ENCODE data around the gene TM9SF2. TPM values are rescaled to one million over a fixed set of nuclear protein-coding genes. Genes with fewer than 3 reads are reported as not detected.

The TM9SF2 gene
- polyA plus RNA-seq, 3 donors: 54.0 to 255 (median 218) TPM

- Mint-ChIP-seq H3K9me3 (peaks cover 9 to 32% (median 19%) of the 10 kb centered on the region in 7 donors), H3K27ac (no peak overlapping the region), H3K4me1 (peaks cover 3% of the 10 kb centered on the region), H3K36me3 (peaks cover 49 to 64% of the 10 kb centered on the region in 2 donors), H3K4me3 (no peak overlapping the region), H3K27me3 (ENCODE audit: low read depth in 3 of 3) (peaks cover 0 to 6% (median 2%) of the 10 kb centered on the region in 3 donors)
- H3K9ac ChIP-seq (ENCODE audit: insufficient read depth, low read length, poor library complexity, severe bottlenecking): no peak overlapping the region
- intact Hi-C loops (cut with micrococcal nuclease): no loop called here
- no peaks in the 10 kb centered on the region for H3K79me2 ChIP-seq (ENCODE audit: insufficient read depth, low read length)
- H3K9me3 ChIP-seq (replicated peaks in 1 of 2; ENCODE audit: control insufficient read depth in 1 of 2, insufficient read depth in 1 of 2, low read length in 2 of 2): peaks cover 15 to 16% of the 10 kb centered on the region in 2 donors
- H3K4me3 ChIP-seq (replicated peaks in 1 of 3; ENCODE audit: low read depth in 2 of 3, low read length in 3 of 3): no peak overlapping the region
- DNase-seq: no peak
- H3K4me2 ChIP-seq (replicated peaks; ENCODE audit: extremely low read depth, low read length, poor library complexity, severe bottlenecking): no peak overlapping the region
- no peak overlapping the region for H2AFZ ChIP-seq (ENCODE audit: insufficient read depth, low read depth, low read length, poor library complexity, severe bottlenecking)
- peaks cover 9% of the 10 kb centered on the region for H4K20me1 ChIP-seq (ENCODE audit: insufficient read depth, low read length)
- H3K36me3 ChIP-seq (replicated peaks in 1 of 2; ENCODE audit: control insufficient read depth in 1 of 2, insufficient read depth in 2 of 2, low read length in 2 of 2): peaks cover 48 to 53% of the 10 kb centered on the region in 2 donors
- WGBS (ENCODE audit: insufficient coverage): no CpG with 5 or more reads among the region's 2 CpGs
- no peaks in the 10 kb centered on the region for H3K27me3 ChIP-seq (ENCODE audit: control insufficient read depth in 2 of 2, insufficient read depth in 2 of 2, low read length in 2 of 2)
- H3K27ac ChIP-seq (ENCODE audit: low read depth in 1 of 2, low read length in 2 of 2): no peak overlapping the region
- H3K4me1 ChIP-seq (ENCODE audit: control insufficient read depth in 1 of 2, insufficient read depth in 2 of 2, low read length in 2 of 2): peaks cover 5 to 10% of the 10 kb centered on the region in 2 donors
- no peak for TF ChIP-seq CTCF (IDR thresholded peaks at IDR 0.05)
These were observed 63.1 kb downstream of the TM9SF2 start for GRCh38 chr13:99564386-99564785.

GRCh38 chr13:99565478-99566124, 64.3 kb downstream of the TM9SF2 start:
- intact Hi-C loops (cut with micrococcal nuclease): no loop called here

More at GRCh38 chr13:99565478-99566124, 64.3 kb downstream of the TM9SF2 start:
- Histone ChIP-seq H2AFZ (ENCODE audit: insufficient read depth, low read depth, low read length, poor library complexity, severe bottlenecking) (no peak overlapping the region), H3K79me2 (ENCODE audit: insufficient read depth, low read length) (no peaks in the 10 kb centered on the region), H4K20me1 (ENCODE audit: insufficient read depth, low read length) (peaks cover 9% of the 10 kb centered on the region), H3K27me3 (ENCODE audit: control insufficient read depth in 2 of 2, insufficient read depth in 2 of 2, low read length in 2 of 2) (no peaks in the 10 kb centered on the region), H3K4me1 (ENCODE audit: control insufficient read depth in 1 of 2, insufficient read depth in 2 of 2, low read length in 2 of 2) (peaks cover 5 to 10% of the 10 kb centered on the region in 2 donors), H3K27ac (ENCODE audit: low read depth in 1 of 2, low read length in 2 of 2) (no peak overlapping the region), H3K36me3 (replicated peaks in 1 of 2; ENCODE audit: control insufficient read depth in 1 of 2, insufficient read depth in 2 of 2, low read length in 2 of 2) (peaks cover 37 to 43% of the 10 kb centered on the region in 2 donors), H3K9ac (ENCODE audit: insufficient read depth, low read length, poor library complexity, severe bottlenecking) (peak overlapping the region; percentile 1), H3K4me3 (replicated peaks in 1 of 3; ENCODE audit: low read depth in 2 of 3, low read length in 3 of 3) (peak overlapping the region in 1 of 3 experiments; percentile 31), H3K9me3 (replicated peaks in 1 of 2; ENCODE audit: control insufficient read depth in 1 of 2, insufficient read depth in 1 of 2, low read length in 2 of 2) (peaks cover 15 to 20% of the 10 kb centered on the region in 2 donors), H3K4me2 (replicated peaks; ENCODE audit: extremely low read depth, low read length, poor library complexity, severe bottlenecking) (peak overlapping the region; percentile 50)
- no peak for TF ChIP-seq CTCF (IDR thresholded peaks at IDR 0.05)
- H3K9me3 Mint-ChIP-seq: peaks cover 9 to 39% (median 22%) of the 10 kb centered on the region in 7 donors
- DNase-seq: no peak
- peaks cover 3% of the 10 kb centered on the region for H3K4me1 Mint-ChIP-seq
- 73% methylated on average over 30 of the region's 30 CpGs for WGBS (ENCODE audit: insufficient coverage)
- peaks cover 40 to 54% of the 10 kb centered on the region in 2 donors for H3K36me3 Mint-ChIP-seq
- peaks cover 0 to 6% (median 2%) of the 10 kb centered on the region in 3 donors for H3K27me3 Mint-ChIP-seq (ENCODE audit: low read depth in 3 of 3)
- peak overlapping the region in 1 of 2 donors; percentile 75 for H3K4me3 Mint-ChIP-seq
- peak overlapping the region in 2 of 7 donors; percentile 46 to 68 for H3K27ac Mint-ChIP-seq

Measured in CD14-positive monocyte (primary cell).